CD4-positive, alpha-beta T cell treated with Interleukin-4 for 4 hours (primary cell): ENCODE results near the gene SEC61A1.

Experiments
- DNase-seq: peaks from one replicate; pipeline ENCODE4 v3.0.0-alpha.2; 2020

Gene SEC61A1

GRCh38 chr3:128051837-128052594 is at the start of gene SEC61A1:
Gene SEC61A1, plus strand, starts transcription at chr3:128052437. Its CDS starts 116 bp downstream, at chr3:128052553.
- peak; percentile 94 for DNase-seq

GRCh38 chr3:128004661-128005060 is 47.6 kb upstream of the SEC61A1 start:
- no peak for DNase-seq

DNA sequence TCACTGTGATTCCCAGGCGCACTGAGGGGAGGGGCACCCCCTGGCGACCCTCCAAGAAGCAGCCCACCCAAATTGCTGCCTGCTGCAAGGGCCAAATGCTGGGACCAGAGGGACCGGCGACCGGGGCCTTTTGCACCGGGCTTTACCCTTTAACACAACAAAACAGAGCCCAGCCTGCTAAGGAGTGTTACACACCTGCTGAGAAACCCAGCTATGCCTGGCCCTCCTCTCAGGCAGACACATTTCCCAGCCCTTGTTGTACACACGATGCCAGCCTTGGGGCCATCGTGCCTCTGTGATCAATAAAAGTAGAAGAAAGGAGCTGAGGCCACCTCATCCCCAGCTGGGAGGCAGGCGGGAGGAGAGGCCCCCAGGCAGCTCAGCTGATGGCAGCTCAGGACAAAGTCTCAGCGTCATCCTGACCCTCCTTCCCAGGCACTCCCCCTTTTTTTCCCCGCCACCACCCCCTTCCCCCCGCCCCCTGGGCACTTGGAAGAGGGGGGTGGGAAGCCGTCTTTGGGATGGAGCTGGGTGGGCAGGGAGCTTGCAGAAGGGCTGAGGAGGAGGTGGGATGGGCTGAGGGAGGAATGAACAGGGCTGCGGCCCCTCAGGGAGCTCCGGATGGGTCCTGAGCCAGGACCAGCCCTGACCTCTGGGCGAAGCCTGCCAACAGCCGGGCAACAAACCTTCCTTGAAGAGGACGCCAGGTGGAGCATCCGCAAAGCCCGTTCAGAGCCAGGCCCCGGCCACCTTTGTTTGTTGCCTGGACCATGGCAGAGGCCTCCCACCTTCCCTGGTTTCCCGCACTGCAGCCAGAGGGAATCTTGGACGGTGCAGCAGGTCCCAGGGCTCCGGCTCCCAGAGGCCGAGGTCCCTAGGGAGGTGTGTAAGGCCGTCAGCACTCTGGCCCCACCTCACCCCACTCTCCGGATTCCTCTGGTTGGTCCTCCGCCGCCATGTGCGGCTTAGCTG is 45.9 kb upstream of the SEC61A1 start:
- DNase-seq, result no peak

DNA sequence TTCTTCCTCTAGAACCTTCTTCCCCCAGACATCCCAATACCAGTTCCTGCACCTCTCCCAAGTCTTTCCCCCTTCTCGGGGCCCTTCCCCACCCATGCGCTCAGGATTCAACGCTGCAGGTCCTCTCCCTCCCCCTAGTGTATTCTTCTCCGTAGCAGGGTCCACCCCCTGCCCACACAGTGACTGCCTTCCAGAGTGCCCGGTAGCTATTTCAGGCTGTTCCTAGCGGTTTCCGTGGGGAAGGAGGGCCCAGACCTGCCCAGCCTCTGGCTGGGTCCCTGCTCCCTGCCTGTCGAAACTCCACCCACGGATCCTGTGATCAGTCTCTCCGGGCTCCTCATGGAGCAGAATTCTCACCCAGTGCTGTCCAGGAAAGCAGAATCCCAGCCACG is 45.2 kb upstream of the SEC61A1 start:
- DNase-seq, result no peak

DNA sequence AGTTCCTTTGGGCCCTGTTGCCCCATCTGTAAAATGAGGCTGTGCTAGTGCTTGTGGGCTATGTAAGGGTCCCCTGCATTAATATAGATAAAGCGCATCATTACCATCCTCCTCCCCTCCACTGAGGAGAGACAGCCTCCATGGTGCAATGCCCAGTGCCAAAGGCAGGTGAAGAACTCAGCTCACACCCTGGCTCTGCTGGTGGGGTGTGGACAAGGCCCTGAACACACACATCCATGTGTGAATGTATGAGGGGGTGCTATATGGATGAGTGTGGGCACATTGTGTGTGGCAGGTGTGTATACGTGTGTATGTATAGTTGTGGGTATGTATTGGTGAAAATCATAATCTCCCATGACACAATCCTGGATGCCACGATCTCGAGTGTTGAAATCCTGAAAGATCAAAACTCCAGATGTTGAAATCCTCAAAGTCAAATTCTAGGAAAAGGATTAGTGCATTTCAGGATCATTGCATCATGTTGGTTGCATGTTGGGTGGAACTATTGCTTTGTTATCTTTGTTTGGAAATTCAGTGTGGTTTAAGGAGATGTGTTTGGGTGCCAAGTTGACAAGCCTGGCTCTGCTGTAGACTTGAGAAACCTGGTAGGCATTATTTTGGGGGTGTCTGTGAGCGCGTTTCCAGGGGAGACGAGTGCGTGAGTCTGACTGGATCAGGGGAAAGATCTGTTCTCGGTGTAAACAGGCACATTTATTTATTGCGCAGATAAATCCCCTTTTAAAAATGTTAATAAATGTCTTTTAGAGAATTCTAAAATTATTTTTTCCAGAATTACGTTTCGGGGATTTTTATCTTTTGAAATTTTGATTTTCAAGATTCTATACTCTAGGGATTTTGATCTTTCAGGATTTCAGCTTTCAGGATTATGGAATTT is 42.0 kb upstream of the SEC61A1 start:
- DNase-seq, result no peak

GRCh38 chr3:128011140-128011539 is 41.1 kb upstream of the SEC61A1 start:
- no peak for DNase-seq

DNA sequence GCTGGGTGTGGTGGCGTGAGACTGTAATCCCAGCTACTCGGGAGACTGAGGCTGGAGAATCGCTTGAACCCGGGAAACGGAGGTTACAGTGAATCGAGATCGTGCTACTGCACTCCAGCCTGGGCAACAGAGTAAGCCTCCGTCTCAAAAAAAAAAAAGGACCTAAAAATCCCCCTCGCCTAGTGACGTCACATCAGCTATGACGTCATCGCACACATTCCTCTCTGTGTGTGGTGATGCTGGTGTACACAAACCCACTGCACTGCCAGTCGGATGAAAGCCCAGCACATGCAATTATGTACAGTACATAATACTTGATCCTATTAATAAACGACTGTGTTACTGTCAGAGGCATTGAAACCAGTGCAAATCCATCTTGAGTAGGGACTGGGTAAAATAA is 40.2 kb upstream of the SEC61A1 start:
- DNase-seq, result no peak

- no peak for DNase-seq
Observed at GRCh38 chr3:128014548-128014947, 37.7 kb upstream of the SEC61A1 start.

GRCh38 chr3:128016502-128016901 is 35.7 kb upstream of the SEC61A1 start:
- no peak for DNase-seq

GRCh38 chr3:128021768-128022372 is 30.4 kb upstream of the SEC61A1 start:
- DNase-seq, result no peak

DNA sequence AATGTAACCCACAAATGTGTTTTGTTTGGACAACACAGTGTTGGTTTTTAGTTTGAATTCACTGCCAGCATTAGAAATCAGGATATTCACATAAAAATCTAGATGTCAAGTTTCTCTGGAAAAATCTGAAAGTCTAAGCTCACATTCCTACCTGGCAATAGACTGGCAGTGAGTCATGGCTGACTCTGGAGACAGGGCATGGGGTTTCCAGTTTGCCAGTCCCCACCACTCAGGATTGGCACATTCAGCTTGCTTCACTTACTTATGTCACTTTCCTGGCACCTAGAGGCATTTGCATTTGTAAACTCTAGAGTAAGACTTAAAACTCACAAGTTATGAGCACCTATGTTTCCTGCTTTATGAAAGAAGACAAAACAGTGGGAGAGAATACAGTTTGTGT is 19.1 kb upstream of the SEC61A1 start:
- no peak for DNase-seq

GRCh38 chr3:128036119-128036518 is 16.1 kb upstream of the SEC61A1 start:
- no peak for DNase-seq

- no peak for DNase-seq
Observed at GRCh38 chr3:128040041-128040440, 12.2 kb upstream of the SEC61A1 start.

DNA sequence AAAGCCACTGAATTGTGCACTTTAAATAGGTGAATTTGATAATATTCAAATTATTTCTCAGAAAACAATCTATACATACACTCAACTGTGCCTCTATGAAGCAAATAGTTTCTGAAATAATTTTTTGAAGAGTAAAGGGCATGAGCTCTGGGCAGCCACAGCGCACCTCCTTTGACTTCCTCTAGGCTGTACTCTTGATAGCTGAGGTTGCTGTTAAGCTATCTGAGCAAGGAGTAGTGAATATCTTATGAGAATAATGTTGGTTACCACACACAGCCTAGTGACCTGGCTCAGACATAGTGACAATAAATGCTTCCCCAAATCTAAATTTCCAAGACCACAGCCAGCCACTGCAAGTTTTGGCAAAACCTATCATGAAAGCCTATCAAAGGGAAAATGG is 11.6 kb upstream of the SEC61A1 start:
- no peak for DNase-seq

DNA sequence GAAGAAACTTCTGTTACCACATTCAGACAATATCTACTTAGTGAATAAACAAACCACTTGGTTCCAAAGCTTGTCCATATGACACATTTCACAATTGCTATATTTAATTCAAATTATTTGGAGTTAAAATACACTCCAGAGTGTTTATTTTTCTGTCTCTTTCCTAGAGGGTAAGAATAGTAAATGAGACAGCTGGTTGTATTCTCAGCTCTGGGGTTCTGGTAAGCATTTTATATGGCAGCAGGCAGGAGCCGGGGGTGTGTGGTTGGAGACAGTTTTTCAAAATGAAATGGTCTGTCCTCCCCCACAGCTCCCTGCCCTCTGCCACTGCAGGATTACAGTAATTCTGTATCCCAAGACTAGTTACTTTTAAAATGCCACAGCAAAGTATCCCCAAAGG is 10.9 kb upstream of the SEC61A1 start:
- no peak for DNase-seq

DNA sequence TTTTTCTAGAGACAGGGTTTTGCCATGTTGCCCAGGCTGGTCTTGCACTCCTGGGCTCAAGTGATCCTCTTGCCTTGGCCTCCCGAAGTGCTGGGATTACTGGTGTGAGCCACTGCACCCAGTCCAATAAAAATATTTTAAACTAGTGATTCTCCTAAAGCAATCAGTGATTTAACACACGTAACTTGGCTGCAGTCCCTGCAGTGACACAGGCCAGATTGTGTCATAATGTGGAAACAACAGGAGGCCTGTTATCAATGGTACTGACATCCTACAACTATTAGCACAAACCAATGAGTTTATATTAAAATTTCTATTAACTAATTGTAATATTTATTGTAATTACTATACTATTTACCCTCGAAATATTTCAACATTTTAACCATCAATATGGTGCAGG is 1.6 kb upstream of the SEC61A1 start:
- no peak for DNase-seq

- DNase-seq, result no peak
Observed at GRCh38 chr3:128051459-128051836, 789 bp upstream of the SEC61A1 start.

GRCh38 chr3:128052595-128053351 is 536 bp downstream of the SEC61A1 start:
- no peak for DNase-seq

DNA sequence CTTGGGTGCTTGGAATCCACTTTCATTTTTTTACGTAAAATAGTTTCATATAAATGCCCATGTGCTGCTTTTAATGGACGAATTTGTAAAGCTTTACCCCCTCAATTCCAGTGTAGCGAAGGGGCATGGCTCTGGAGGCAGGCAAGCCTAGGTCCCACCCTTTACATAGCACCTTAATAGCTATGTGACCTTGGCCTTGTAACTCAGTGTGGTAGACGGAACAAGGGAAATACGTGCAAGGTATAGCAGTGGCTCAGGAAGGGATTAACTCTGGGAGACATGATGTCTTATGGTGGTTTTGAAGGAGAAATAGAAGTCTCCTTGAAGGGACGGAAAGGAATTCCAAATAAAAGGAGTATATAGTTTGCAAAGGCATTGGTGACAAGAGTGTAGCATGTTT is 1.4 kb downstream of the SEC61A1 start:
- DNase-seq, result no peak

- no peak for DNase-seq
Observed at GRCh38 chr3:128054367-128054766, 2.1 kb downstream of the SEC61A1 start.

- no peak for DNase-seq
Observed at GRCh38 chr3:128056258-128056657, 4.0 kb downstream of the SEC61A1 start.
